HFFc6 (cell line): ENCODE results near the gene TFR2. TPM values are rescaled to one million over a fixed set of nuclear protein-coding genes. Genes with fewer than 3 reads are reported as not detected.

Experiments
- DNase-seq: peaks from one replicate; pipeline ENCODE4 v3.0.0-alpha.2; 2018
- H3K27ac Mint-ChIP-seq: 2 replicates; pipeline ENCODE4 v1.8.0; 2020; ENCODE audit warnings: mild to moderate bottlenecking, mixed read lengths
- H3K27me3 Mint-ChIP-seq: 2 replicates; pipeline ENCODE4 v1.8.0; 2021; ENCODE audit warnings: mild to moderate bottlenecking, moderate library complexity, mixed read lengths; ENCODE audit not compliant: insufficient read depth
- H3K36me3 Mint-ChIP-seq: 2 replicates; pipeline ENCODE4 v1.8.0; 2021; ENCODE audit warnings: low read depth, mixed read lengths
- H3K4me1 Mint-ChIP-seq: 2 replicates; pipeline ENCODE4 v1.8.0; 2020; ENCODE audit warnings: low read depth, mixed read lengths
- H3K4me3 Mint-ChIP-seq: 2 replicates; pipeline ENCODE4 v1.8.0; 2020; ENCODE audit warnings: mild to moderate bottlenecking, moderate library complexity, mixed read lengths
- H3K9me3 Mint-ChIP-seq: 2 replicates; pipeline ENCODE4 v1.8.0; 2020; ENCODE audit warnings: mild to moderate bottlenecking, mixed read lengths
- CTCF ChIP-seq: fragments of 200-600 bp; sonication (generic); IDR thresholded peaks from 2 replicates; pipeline ENCODE4 v1.5.0; 2021; ENCODE audit warnings: antibody characterized with exemption, mild to moderate bottlenecking
- total RNA-seq, 6 experiments: library from RNA; stranded (reverse); fragmentation: NEBNext Ultra II Directional; extraction: Animal tissue kit (Norgen Biotek cat#: 25700); gene quantifications; 2 replicates in 1 of 6; 3 replicates in 5 of 6; pipeline ENCODE4 v1.2.3, GENCODE V29; 2021

TFR2 gene
- total RNA-seq, 6 experiments from 2014 or later: 0.16 to 1.1 (median 0.27) TPM; not detected in 2

DNA sequence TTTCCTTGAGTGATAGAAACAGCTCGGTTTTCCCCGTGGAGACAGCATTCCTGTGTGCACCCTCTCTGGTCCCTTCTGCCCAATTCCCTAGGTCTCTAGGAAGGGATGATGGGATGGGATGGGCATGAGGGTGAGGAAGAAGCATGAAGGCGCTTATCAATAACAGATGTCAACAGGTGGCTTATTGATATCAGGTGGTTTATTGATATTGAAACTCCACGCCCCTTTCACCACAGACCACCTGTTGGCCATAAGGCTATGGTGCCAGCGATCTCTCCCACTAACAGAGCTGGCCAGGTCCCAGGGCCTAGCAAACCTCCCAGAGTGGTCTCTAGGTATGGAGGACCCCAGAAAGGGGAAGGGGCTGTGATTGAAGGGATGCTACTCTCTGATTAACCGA lies 21.1 kb downstream of the TFR2 start:
- Mint-ChIP-seq H3K27ac (no peak overlapping the region), H3K36me3 (no peaks in the 10 kb centered on the region), H3K27me3 (peaks cover 5% of the 10 kb centered on the region), H3K9me3 (no peaks in the 10 kb centered on the region), H3K4me3 (no peak overlapping the region), H3K4me1 (no peaks in the 10 kb centered on the region)
- no peak for DNase-seq
- TF ChIP-seq CTCF: no peak

- no peak for TF ChIP-seq CTCF
- Mint-ChIP-seq H3K4me1 (peaks cover 16% of the 10 kb centered on the region), H3K27me3 (peaks cover 1% of the 10 kb centered on the region), H3K27ac (no peak overlapping the region), H3K36me3 (peaks cover 5% of the 10 kb centered on the region; the same call in 1 of the 2 replicates), H3K9me3 (no peaks in the 10 kb centered on the region), H3K4me3 (no peak overlapping the region)
- DNase-seq: no peak
Observed at GRCh38 chr7:100614308-100614861, 27.0 kb downstream of the TFR2 start.

- Mint-ChIP-seq H3K36me3 (peaks cover 5% of the 10 kb centered on the region; the same call in 1 of the 2 replicates), H3K4me3 (peak overlapping the region; percentile 98), H3K27me3 (peaks cover 1% of the 10 kb centered on the region), H3K27ac (no peak overlapping the region), H3K9me3 (no peaks in the 10 kb centered on the region), H3K4me1 (peaks cover 16% of the 10 kb centered on the region)
- no peak for TF ChIP-seq CTCF
- DNase-seq: no peak
Observed at GRCh38 chr7:100613412-100614175, 27.8 kb downstream of the TFR2 start.

GRCh38 chr7:100612730-100613390 lies 28.5 kb downstream of the TFR2 start:
- Mint-ChIP-seq H3K4me1 (peaks cover 16% of the 10 kb centered on the region), H3K36me3 (peaks cover 5% of the 10 kb centered on the region), H3K4me3 (peak overlapping the region; percentile 98), H3K27ac (no peak overlapping the region; the same call in 1 of the 2 replicates), H3K9me3 (no peaks in the 10 kb centered on the region), H3K27me3 (peaks cover 1% of the 10 kb centered on the region)
- peak; percentile 31; the same call in 1 of the 2 replicates for TF ChIP-seq CTCF
- no peak for DNase-seq

- DNase-seq: peak; percentile 99
- H3K27ac Mint-ChIP-seq: peak within 1 kb of the TSS; percentile 99
- peaks cover 1% of the 10 kb centered on the region for H3K27me3 Mint-ChIP-seq
- peaks cover 22% of the 10 kb centered on the region for H3K4me1 Mint-ChIP-seq
- peak within 1 kb of the TSS; percentile 98 for H3K4me3 Mint-ChIP-seq
- H3K36me3 Mint-ChIP-seq: peaks cover 12% of the 10 kb centered on the region
- no peaks in the 10 kb centered on the region for H3K9me3 Mint-ChIP-seq
- no peak for TF ChIP-seq CTCF
Observed at GRCh38 chr7:100611983-100612729, 29.2 kb downstream of the TFR2 start, which contains the start of gene MOSPD3. Gene MOSPD3 (plus strand): TSS chr7:100612540. CDS start chr7:100612792, 252 bp downstream.
